Bone marrow (tissue), 2 donors: ENCODE results near the gene GPR55.

ENCODE experiments used
- DNase-seq, 2 donors: peaks; one replicate each; lab custom pipeline; 2025; lab: John Stamatoyannopoulos, UW

Gene GPR55

DNA sequence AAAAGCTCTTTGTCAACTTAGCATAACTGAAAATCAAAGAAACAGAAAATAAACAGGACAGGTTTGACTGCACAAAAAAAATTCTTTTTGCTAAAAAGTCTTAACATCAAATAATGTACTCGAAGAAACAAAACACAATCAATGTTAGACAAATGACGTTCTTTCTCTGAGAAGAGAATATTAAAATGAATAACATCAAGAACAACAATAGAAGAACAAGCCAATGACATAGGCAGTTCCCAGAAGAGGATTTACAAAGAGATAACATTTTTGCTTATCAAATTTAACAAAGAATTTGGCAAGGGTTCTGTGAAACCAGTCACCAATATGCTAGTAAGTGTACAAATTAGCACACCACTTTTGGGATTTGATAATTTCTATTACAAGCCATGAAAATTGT is 5.8 kb downstream of the GPR55 start:
- DNase-seq: no peak

DNA sequence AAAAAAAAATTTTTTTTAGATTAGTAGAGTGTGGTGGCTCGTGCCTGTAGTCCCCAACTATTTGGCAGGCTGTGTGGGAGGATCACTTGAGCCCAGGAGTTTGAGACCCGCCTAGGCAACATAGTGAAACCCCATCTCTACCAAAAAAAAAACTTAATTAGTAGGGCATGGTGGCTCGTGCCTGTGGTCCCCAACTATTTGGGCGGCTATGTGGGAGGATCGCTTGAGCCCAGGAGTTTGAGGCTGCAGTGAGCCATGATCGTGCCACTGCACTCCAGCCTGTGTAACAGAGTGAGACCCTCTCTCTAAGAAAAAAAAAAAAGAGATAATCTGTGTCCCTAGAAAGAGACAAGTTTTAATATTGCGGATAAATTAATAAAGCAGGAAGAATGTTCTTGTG is 8.8 kb downstream of the GPR55 start:
- DNase-seq: no peak

DNA sequence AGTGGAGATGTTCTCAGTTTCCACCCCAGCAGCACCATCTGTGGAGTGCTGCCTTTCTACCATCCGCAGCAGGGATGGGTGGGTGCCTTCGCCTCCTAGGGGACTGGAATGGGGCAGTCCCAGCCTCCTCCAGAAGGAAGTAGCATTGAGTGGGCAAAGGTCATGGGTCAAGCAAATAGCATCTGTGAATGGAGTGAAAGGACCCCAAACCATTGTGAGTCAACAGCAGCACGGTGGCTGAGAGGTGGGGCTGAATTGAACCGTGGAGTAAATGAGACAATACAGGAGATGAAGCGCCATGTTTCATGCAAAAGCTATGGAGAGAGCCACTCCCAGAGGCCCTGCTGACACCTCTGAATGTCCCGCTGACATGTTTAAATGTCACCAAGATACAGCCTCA is 9.7 kb downstream of the GPR55 start:
- no peak for DNase-seq

DNA sequence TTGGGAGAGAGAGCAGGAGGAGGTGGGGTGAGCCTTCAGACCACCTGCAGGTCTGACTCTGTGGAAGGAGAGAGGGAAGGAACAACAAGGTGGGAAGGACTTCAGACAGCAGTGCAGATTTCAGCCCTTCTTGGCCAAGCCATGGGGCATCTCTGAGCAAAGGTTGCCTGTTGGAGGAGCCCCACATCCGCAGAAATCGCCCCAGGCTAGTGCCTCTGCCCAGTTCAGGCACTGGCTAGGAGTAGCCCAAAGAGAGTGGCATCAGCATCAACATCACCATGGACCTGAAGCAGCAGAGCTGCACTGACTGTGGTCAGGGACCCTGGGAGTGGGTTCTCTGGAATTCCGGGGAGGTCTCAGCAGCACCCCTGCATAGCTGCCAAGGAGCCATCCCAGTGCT is 10.2 kb downstream of the GPR55 start:
- no peak for DNase-seq

DNA sequence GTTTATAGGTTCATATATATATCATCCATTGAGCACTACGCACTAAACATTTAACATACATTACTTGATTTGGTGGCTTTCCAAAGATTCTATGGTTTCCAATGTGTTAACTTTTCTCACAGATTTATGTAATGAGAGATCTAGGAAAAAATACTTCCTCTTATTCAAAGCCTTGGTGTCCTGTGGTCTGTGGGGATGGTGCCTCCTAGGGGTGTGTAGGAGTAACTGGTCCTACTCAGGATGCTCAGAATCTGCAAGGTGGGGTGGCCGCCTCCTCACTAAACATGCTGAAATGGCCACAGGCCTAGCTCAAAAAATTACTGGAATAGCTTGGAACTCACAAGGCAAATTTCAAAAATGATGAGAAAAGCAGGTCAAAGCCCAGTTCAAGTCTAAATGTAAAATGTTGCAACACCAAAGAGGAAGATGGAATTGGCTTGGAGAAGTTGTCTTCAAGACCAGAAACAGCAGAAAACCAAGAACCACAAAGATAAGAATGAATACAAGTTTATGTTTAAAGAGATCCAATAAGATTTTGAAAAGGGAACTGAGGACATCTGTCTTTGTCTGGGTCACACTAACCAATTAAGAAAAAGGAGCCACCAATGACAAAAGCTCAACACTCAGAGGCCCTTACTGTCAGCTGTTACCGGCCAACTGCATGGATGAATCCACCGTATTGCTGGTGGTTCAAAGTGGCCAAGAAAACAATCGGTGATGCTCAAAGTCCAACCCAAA is 11.5 kb downstream of the GPR55 start:
- peak in 1 of 2 donors; percentile 72 for DNase-seq

DNA sequence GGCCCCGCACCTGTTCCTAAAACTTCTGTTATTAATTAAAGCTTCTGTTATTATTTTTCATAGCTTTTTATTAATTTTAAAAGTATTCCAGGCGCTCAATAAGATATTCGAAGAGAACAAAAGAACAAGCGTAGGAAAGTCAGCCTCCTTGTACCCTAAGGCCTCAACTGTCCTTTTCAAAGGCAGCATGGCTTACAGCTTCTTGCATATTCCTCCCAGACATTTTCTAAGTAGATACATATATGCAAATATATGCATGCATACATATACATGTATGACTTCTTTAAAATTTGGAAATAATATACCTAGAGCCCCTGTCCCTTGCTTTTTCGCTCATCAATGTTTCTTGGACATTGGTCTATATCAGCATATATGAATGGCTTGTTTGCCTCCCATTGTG is 12.3 kb downstream of the GPR55 start:
- no peak for DNase-seq

DNA sequence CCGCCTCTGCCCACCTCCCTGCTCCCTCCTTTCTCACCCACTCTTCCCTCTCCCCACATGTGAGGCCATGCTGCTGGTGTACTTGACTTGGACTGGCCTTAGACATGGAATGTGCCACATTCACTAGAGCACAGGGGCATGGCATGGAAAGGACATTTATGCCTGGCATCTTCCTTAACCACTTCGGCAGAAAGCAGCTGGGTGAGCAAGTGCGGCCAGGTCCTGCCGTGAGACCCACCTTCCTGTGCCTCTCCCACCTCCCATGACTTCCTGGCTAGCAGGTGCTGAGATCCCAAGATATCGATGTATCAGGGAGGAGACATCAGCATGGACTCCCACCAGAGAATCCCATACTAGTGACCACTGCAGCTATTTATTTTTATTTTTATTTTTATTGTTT is 13.0 kb downstream of the GPR55 start:
- no peak for DNase-seq

DNA sequence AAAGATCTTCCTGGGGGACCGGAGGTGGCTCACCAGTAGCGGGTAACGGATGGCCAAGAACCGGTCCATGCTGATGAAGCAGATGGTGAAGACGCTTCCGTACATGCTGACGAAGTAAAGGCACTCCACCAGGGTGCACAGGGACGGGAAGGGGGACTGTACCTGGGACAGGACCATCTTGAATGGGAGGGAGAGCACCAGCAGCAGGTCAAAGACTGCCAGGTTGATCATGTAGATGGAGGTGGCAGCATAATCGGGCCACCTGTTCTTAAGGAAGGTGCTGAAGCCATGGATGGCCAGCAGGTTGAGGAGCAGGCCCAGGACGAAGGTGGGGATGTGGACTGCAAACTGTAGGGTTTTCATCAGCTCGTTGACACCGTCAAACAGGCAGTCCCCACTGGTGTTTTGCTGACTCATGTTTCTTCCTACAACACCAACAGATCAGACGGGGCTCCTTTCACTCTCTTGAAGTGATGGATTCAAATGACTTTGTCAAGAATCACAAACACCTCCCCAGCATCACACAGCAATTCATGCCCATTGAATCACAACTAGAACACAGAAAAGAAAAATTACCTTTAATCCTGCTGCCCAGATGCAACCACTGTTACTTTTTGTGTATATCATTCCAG is 14.4 kb downstream of the GPR55 start:
- no peak for DNase-seq

DNA sequence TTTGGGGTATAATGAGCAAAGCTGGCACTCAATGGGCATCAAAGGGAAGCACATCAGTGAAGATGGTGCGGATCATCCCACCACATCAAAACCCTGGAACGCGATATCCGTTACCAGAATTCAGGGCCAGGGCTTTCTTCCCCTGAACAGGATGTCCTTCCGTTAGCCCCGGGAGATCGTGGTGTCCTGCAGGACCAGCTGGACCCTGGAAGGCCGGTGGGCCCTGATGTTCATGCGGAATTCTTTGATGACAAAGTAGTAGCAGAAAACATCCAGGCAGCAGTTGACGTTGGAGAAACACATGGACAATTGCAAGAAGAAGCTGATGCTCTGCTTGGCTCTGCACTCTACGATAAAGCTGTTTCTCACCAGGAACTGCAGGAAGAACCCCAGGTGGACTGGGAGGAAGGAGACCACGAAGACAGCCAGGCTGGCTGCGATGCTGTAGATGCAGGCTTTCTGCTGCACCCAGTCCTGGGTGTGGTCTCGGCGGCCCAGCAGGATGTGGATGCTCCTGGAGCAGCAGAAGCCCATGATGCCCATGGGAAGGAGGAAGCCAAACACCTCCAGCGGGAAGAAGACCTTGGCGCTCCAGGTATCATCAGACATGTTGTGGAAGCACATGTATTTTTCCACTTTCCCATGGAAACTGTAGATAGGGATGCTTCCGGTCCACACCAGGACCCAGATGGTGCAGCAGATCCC is 15.0 kb downstream of the GPR55 start:
- no peak for DNase-seq

DNA sequence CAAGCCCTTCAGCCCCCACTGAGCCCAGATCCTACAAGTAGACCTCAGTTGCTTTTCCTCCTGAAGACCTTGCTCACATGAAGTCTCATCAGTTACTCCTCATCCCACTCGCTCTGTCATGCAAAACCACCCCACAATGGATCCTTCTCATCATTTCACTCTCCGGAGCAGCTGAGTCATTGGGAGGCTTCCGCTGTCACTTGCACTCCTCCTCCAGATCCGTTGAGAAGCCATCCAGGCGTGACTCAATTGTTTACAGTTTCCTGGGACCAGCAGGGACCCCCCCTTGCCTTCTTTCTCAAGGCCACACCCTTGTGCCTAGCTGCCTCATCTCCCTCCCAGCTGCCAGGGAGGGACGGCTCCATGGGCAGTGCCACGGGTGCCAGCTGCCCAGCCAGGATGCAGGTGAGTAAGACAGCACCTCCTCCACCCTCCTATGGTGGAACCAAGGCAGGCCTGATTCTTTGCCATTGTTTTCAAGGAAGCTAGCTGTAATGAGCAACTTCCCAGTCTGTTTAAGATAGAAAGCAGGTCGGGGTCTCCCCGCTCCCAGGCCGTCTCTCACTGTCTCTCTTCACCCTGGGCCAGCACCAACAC is 16.3 kb downstream of the GPR55 start:
- DNase-seq: no peak

DNA sequence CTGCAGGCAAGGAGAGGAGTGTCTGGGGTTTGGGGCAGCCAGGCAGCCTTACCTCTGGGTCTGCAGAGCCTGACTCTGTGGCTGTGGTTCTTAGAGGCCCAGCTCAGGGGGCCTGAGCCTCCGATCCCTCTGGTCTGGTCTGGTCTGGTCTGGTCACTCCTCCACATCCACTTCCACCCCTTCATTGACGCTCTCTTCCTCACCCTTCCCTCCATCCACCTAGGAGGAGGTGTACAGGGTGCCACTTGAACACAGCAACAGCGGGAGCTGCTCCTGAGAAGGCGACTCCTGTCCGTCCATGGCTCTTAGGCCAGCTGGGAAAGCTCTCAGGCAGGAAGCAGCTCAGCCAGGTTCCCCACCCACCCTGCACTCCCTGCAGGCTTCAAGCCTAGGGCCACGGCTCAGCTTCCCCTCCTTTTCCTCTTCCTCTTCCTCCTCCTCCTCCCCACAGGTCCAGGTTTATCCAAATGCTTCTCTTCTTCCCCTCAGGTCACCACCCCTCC is 16.9 kb downstream of the GPR55 start:
- DNase-seq: no peak

DNA sequence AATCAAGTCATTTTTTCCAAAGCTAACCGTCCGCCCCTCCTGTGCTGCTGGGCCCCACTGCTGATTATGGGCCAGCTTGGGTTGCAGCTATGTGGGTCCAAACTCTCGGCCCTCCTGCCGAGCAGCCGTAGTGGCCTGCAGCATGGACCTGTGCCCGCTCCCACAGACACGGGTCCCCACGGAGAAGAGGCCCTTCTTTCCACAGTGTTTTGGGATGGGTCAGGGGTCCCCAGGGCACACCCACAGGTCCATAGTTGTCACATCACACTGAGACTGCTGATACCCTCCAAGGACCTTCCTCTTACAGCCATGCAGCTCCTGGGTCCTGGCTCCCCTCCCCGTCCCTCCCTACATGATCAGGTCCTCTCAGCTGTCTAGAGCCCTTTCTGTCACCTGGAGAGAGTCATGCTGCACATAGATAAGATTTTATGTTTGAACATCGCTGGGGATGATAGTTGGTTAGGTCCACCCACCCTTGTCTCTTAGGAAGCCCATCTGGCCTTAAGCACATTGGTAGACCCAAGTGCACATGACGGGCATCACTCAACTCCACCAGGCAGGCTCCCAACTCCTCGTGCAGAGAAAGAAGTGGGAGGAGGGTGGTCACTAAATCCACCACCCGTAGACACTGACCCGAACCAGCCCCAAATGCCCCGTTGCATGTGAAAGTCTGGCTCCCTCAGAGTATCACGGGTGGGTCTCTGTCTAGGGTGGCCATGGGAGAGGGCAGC is 17.5 kb downstream of the GPR55 start:
- no peak for DNase-seq

DNA sequence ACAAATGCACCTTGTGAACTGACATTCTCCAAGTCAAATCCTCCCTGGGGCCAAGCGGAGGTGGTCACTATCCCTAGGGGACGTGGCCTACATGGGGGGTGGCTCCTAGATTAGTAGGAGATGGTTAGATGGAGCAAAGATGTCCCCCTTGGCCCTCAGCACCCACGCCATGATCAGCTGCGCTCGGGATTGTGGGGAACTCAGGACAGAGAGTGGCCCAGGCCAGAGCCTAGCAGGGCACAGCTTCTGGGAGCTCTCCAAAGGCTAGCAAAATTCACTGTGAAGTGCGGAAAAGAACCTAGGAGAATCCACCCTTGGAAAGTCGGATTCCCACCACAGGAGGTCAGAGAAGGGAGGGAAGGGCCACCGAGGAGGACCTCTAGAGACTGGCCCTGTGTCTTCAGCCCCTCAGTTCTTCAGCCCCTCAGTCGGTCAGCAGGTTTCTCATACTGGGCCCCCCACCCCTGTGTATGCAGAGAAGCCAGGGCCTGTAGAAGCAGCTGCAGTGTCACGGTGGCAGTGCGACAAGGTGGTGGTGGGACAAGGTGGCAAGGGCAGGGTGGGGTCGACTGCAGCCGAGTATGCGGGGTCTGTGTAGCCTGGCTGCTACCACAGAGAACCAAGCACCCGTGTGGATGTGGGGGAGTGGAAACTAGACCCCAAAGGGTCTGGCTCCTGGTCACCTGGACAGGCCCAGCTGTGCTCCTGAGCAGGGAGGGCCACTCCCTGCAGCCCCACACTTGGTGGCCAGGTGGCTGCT is 18.4 kb downstream of the GPR55 start:
- DNase-seq: no peak

DNA sequence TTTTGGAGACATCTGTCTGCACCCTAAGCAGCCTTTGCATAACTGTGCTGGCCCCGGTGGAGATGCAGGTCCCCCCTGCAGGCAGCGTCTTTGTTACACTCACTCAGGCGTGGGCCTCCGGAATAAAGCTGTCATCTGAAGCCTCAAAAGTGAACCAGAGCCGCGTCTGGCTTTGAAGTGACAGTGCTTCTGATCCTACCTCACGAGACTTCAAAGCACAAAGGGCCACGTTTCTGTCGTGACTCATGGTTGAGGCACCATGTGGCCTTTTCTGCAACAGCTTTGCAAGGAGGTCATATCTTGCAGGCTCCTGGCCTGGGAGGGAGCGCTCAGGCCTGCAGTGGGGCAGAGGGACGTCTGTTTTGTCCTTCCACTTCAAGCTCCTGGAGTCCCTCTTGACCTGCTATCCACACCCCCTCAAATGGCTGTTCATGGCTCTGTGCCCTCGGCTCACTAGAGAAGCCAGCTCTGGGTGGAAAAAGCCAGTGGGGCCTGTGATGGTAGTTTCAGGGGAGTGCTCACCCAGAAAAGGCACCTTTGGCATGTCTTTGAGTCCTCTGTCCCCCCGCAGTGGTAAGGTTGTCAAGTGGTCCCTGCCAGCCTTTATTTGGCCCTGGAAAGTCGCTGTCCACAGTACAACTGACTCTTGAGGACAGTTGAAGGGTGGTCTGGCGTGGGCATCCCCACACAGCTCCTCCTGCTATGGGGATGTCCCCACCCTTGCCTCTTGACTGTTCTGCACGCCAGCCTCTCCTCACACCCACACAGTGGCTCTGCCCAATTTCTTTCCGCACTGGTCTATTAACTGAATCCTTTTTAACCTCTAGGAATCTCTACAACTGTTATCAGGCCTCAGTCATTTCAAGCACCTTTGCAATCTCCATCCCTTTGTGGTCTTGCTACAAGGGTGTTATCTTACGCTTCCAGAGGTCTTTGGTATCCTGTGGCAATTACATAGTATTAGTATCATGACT is 19.3 kb downstream of the GPR55 start:
- no peak for DNase-seq

DNA sequence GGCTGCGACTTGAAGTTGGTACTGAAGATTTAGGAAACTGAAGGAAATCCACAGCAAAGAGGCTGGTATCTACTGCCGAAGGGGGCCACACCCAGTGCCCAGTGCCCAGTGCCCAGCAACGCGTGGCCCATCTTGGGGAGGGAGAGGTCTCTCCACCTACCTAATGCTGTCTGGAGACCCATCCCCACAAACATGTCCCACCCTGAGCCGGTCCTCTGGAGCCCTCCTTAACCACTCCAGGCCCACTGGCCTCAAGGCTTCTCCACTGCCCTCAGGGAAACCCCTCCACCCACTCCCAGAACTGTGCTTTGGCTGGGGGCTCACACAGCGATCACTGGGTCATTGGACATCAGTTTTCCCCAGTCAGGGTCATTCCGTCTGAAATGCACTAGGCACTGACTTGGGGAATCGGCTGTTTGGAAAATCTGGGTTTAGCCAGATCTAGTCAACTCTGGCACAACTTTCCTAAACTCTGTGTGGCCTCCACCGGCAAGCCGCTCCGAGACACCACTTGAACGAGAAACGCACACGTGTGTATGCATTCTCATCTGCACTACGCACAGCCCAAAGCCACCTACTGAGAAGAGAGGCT is 20.1 kb downstream of the GPR55 start:
- no peak for DNase-seq

DNA sequence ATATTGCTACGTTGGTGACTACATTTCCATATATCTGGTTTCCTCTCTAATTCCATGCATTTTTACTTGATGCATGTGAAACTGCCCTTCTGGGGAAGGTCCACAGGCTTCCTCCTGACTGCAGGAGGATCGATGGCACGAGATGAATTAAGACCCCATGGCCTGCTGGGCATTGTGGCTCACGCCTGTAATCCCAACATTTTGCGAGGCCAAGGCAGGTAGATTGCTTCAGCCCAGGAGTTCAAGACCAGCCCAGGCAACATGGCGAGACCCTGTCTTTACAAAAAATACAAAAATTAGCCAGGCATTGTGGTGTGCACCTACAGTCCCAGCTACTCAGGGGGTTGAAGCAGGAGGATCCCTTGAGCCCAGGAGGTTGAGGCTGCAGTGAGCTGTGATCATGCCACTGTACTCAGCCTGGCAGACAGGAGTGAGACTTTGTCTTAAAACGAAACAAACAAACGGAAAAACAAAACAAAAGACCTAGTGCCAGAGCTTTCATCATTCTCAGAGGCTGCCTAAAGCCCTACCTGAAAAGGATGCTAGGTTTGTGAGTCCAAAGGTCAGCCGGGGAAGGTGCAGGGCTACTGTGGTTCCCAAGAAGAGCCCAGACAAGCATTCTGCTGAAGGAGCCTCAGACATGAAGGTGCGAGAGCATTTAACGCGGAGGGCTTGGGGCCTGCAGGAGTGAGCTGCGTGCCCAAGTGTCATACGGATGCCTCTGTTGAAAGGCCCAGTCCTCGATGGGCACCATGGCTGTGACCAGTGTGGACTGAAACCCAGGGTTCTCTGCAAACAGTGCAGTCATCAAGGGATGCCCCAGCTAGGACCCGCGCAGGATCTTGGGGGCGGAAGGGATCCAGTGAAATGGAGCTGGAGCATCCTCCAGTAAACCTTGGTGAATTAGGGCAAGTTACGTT is 21.6 kb downstream of the GPR55 start:
- no peak for DNase-seq

DNA sequence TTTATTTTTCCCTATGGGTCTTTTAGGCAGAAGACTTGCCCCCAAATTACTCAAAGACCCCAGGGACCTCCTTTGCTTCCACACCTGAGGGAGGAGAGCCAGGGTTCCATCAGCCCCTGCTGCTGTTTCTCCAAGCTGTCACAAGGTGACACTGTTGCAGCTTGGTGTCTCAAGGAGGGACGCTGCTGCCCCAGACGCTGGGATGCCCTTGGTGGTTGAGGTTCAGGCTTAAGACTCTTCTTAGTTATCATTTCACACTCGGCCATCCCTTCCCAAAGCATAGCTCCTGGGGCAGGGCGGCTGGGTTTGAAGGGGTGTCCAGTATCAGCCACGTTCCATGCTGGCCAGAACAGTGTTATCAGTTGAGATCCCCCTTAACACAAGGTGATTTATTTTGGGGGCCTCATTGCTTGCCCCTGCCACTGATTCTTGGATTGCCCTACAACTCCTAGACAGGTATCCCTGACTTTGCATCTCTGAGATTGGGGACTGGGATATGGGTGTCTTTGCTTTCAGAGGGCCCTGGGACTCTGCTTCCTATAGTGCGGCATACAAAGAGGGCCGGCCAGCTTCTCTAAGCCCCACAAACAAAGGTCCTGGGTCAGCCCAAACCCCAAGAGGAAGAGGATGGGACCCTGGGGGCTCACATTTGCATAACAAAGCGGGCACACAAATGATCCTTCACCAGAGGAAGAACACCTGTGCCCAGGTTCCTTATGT is 22.7 kb downstream of the GPR55 start:
- DNase-seq: no peak

DNA sequence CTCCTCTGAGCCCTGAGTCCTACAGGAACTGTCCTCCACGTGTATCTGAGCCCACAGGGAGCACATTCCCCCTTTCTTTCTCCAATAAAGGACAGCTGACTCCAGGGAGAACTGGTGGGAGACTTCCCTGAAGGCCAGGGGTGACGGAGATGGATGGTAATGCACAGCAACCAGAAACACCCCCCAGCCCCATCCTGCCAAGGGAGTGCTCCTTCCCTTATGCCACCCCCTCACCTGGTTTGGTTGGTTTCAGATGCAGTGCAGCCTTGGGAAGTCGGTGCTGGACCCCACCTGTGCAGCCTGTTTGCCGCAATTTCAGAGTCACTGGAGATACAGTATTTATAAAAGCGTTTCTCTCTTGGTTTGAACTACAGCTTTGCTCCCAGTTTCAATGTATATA is 24.0 kb downstream of the GPR55 start:
- DNase-seq: no peak
